ENCODE measurements around the gene ARRB1.
"Not testable (repeated sequence)": the region's sequence is repeated elsewhere in the genome, so short reads cannot be mapped to it uniquely, and the experiment has no call there.

ARRB1 gene

GRCh38 chr11:75342231-75342918, 9.1 kb downstream of the ARRB1 start:
- no peak for DNase-seq

GRCh38 chr11:75341612-75342011, 9.8 kb downstream of the ARRB1 start:
- no peak for DNase-seq

- DNase-seq: no peak
Measured at GRCh38 chr11:75339685-75340409, 11.6 kb downstream of the ARRB1 start.

DNA sequence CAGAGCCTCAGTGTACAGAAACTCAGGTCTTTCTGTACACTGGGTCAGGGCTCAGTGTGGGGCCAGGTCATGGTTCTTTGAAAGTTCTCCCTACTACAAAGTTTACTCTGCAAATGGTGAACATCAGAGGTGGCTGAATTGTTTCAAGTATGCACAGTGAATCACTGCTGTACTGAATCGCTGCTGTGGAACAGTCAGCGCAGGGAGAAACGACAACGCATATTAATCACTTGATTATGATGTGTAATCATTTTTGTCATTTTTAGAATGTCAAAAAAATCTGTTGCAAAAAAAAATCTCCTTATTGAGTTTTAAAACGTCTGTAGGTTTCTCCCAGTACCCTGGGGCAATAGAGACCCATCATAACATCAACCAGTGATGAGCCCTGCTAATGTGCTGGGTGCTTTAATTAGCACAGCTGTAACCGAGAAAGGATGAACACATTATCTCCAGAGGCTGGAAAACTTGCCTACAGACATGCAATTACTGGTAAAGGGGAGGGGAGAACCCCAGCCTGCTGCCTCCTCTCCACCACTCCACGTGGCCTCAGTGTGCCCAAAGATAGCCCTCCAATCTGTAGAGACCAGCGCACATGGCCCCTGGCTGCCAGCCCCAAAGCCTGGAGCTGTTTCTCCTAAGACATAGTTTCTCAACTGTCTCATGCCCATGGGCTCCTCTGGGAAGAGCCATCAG, 12.8 kb downstream of the ARRB1 start:
- no peak for DNase-seq

DNA sequence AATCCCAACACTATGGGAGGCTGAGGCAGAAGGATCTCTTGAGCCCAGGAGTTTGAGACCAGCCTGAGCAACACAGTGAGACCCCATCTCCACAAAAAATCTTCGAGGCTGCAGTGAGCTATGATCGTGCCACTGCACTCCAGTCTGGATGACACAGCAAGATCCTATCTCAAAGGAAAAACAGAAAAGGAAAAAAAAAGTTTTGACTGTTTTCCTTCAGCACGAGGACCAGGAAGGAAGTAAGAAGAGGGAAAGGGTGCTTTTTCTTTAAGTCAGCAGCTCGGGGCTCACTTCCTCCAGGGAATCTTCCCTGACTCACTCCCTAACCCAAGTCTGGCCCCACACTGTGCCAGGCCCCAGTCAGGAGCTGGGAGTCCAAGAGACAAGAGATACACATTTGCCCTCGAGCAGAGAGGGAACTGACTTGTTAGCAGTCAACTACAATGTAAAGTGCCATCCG, 14.2 kb downstream of the ARRB1 start:
- DNase-seq: no peak

DNA sequence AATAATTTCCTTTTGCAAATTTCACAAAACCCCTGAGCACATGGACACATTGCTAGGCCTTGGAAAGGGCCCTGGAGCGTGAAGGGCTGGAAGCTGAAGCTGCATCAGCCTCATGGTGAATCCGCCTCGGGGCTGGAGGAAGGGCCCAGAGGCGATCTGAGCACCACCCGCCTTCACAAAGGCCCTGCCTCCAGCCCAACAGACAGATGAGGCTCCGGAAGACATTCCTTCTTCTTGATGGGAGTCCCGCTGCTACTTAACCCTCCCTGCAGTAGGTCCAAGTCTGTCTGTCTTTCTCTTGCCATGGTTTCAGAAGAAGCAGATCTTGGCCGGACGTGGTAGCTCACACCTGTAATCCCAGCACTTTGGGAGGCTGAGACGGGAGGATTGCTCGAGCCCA, 16.5 kb downstream of the ARRB1 start:
- DNase-seq: no peak

- DNase-seq: no peak
Measured at GRCh38 chr11:75334402-75334891, 17.0 kb downstream of the ARRB1 start.

- no peak for DNase-seq
Measured at GRCh38 chr11:75333807-75334140, 17.7 kb downstream of the ARRB1 start.

GRCh38 chr11:75333022-75333806, 18.2 kb downstream of the ARRB1 start:
- no peak for DNase-seq

DNA sequence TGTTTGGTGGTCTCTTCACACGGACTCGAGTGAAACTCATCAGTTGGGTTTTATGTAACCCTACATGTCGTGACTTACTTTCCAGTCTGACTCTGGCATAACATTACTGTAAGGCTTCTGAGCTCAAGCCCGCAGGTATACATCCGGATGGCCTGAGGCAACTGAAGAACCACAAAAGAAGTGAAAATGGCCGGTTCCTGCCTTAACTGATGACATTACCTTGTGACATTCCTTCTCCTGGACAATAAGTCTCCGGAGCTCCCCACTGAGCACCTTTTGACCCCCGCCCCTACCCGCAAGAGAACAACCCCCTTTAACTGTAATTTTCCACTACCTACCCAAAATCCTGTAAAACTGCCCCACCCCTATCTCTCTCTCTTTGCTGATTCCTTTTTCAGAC, 19.7 kb downstream of the ARRB1 start:
- DNase-seq: not testable (repeated sequence)

DNA sequence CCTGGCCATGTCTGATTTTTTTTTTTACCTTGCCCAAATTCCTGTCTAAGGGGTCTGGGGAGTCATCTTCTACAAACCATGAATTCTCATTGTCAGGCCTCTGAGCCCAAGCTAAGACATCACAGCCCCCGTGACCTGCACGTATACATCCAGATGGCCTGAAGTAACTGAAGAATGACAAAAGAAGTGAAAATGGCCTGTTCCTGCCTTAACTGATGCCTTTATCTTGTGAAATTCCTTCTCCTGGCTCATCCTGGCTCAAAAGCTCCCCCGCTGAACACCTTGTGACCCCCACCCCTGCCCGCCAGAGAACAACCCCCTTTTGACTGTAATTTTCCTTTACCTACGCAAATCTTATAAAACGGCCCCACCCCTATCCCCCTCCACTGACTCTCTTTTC, 20.2 kb downstream of the ARRB1 start:
- DNase-seq: not testable (repeated sequence)

DNA sequence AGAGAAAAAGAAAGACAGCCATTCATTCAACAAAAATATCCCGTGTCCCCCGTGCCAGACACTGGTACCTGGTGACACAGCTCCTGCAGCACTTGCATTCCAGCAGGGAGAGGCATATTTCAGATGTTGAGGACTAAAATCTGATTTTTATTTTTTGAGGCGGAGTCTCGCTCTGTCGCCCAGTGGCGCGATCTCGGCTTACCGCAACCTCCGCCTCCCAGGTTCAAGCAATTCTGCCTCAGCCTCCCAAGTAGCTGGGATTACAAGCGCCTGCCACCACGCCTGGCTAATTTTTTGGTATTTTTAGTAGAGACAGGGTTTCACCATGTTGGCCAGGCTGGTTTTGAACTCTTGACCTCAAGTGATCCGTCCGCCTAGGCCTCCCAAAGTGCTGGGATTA, 20.6 kb downstream of the ARRB1 start:
- not testable (repeated sequence) for DNase-seq

DNA sequence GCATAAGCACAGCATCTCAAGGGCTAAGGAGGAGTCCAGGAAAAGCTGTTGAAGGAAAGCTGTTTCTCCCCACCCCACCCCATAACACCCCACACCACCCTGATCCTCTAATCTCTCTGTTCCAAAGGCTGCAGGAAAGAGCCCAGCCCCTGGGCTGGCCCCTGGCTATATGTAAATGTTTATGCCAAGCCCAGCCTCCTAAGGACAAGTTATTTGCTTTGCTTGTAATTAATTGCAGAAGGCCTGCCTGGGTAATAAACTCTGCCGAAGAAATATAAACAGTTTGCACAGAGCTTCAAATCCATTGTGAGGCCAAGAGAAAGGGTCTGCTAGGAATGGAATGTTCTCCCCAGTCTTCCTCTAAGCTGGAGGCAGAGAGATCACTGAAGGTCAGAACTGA, 21.2 kb downstream of the ARRB1 start:
- no peak for DNase-seq

DNA sequence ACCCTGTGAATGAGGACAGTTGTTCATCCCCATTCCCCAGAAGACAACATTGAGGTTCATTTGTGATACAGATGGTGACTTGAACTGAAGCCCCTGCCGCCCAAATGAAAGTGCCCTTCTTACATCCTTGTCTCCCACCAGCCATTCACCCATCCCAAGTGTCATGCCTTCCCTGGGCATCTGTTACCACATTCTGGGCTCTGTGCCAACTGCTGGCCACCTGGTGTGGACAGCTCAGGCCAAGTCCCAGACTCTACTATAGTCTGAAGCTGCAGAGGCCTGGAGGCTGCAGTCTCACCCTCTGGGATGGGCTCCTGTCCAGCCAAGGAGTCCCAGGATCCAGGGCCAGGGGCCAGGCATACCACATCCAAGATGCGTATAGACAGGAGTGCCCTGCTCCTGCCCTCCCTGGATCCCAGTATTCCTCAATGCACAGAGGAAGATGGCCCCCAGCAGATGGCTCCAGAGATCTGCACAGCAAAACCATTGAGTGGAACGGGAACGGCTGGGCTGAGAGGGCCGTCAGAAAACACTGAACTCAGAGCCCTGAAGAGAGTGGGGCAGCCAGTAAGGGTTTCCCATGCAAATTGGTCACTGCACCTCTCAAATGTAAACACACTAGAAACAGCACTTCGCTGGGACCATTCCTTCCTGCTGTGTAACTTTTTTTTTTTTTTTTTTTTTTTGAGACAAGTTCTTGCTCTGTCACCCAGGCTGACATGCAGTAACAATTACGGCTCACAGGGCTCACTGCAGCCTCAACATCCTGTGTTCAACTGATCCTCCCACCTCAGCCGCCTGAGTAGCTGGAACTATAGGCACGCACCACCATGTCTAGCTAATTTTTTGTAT, 22.8 kb downstream of the ARRB1 start:
- DNase-seq: no peak

DNA sequence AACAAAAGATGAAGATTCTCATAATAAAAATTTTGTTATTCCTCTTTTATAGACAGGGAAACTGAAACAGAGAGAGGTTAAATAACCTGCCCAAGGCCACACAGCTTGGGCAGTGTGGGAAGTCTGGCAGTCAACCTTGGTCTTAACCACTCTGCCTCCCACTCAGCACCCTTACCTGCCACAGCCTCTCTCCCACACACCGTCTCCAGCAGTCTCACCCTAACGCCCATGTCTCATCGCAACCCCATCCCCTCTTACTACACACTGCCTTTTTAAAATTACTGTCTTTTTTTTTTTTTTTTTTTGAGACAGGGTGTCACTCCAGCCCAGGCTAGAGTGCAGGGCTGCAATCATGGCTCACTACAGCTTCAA, 25.0 kb downstream of the ARRB1 start:
- DNase-seq: no peak

DNA sequence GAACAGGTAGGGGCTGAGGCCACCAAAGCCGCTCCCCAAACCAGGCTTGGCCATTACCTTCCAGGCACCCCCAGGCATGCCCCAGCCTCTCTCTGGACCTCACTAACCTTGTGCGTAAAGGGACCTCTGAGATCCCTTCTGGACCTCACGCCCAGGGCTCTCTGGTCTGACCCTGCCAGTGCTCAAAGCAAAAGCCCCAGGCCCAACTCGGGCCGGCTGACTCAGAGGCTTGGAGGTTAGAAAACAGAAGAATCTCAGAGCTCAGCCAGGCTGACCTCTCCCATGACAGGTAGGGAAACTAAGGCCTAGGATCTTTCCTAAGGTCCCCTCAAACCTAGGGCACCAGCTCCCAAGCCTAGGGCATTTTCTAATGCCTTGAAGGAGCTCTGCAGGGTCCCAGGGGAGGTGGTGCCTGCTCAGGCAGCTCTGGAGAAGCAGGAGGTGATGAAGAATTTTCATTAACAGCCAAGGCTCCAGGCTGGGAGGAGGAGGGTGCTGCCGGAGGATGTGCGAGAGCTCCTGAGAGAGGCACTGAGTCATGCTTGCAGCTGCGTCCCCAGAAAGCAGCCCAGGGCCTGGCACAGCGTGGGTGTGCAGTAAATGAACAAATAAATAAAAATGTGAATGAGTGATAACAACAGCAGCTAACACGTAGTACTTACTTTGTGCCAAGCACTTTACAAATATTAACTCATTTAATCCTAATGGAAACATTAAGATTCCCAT, 25.6 kb downstream of the ARRB1 start:
- no peak for DNase-seq

DNA sequence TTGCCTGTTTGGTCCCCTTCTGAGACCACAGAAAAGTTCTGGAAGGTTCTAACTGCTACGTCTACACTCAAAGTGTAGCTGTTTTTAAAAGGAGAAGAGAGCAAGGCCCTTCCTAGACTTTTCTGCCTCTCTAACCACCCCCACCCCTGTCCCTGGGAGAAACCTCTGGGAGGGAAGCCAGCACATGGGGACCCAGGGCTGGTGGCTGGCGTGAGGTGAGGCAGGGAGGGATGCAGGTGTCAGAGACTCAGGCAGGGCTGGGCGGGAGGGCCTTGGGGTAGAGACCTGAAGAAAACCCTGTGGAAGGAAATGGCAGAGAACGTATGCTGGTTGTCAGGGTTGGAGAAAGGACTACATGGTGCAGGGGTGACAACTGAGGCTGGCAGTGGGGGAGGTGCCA, 26.7 kb downstream of the ARRB1 start:
- DNase-seq: no peak

DNA sequence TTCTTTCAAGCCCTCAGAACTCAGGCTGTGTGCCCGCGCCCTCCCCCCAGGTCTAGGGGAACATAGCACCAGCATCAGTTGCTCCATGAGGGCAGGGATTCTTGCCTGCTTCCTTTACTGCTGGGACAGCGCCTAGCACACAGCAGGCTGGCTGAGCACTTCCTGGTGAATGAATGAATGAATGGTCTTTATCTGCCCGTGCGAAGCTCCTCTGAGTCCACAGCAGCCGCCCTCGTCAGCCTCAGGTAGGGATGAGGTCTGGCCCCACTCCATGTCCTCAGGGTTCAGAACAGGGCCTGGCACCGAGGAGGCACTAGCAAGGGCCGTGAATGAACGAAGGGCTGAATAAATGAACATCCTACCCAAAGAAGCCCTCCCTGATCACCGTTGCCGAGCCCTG, 27.3 kb downstream of the ARRB1 start:
- no peak for DNase-seq

DNA sequence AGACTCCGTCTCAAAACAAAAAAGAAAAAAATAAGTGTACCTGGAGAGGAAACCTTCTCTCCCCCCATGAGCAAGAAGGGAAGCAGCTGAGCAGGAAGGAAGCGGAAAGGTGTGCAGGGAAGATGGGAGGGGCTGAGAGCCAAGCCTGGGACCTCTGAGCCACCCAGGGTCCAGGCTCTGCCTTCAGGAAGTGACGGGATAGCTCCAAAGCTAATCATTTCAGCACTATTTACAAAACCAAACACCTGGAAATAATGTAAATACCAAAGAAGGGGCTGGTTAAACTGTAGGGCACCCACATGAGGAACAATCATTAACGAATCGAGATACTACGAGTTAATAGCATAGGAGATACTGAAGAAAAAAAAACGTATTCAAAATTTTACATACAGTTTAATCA, 27.9 kb downstream of the ARRB1 start:
- DNase-seq: no peak

GRCh38 chr11:75320643-75321042, 30.8 kb downstream of the ARRB1 start:
- no peak for DNase-seq

DNA sequence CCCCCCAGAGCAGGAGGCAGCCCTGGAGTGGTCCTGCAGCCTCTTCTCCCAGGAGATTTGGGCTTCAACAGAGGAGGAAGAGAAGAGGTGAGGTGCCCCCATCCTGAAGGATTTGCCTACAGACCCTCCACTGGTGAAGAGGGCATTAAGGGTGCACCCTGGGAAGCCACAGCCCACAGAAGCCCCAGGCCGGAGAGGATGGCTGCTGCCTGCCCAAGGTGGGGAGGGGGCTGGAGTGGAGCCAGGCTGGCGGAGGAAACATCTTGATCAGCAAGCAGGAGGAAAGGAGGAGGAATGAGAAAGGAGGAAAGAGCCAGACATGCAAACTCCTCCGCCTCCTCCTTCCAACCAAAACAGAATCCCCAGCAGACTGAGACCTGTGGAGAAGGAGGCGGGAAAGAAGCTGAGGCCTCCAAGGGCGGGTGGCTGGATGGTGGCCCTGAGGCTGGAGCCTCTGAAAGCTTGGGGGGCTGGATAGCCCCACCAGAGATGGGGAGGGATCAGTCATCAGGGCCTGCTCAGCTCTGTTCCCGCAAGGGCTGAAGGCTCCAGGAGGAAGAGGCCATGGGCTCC, 31.3 kb downstream of the ARRB1 start:
- no peak for DNase-seq

Measured in NCI-H2081 treated with DMSO at 0.1 percent for 48 hours (cell line).